Activated naive CD8-positive, alpha-beta T cell treated with anti-CD3 and anti-CD28 coated beads, Interleukin-2, amount 10 ng/mL, durations not matched to agents 7 days and 5 days (primary cell): ENCODE data around the gene ACHE. TPM values are rescaled to one million over a fixed set of nuclear protein-coding genes. Genes with fewer than 3 reads are reported as not detected.

ENCODE experiments used
- ATAC-seq: fragments of 150-1000 bp; cut with Tn5 transposase; one replicate; pipeline ENCODE4 v1.10.0; 2021; ENCODE audit warnings: low read depth, moderate library complexity
- POLR2A ChIA-PET: fragments of 350-600 bp; sonication (Branson Sonifier 250); formaldehyde crosslinking; loops from one replicate; lab custom pipeline; 2021; ENCODE audit warnings: antibody characterized with exemption; lab: Charles Lee
- DNase-seq: peaks from one replicate; pipeline ENCODE4 v3.0.0; 2021
- H3K27ac Mint-ChIP-seq: one replicate; pipeline ENCODE4 v1.8.0; 2022; ENCODE audit warnings: mild to moderate bottlenecking, mixed read lengths
- H3K27me3 Mint-ChIP-seq: one replicate; pipeline ENCODE4 v1.8.0; 2022; ENCODE audit warnings: mild to moderate bottlenecking, moderate library complexity, mixed read lengths
- H3K36me3 Mint-ChIP-seq: one replicate; pipeline ENCODE4 v1.8.0; 2021; ENCODE audit warnings: mild to moderate bottlenecking, mixed read lengths
- H3K4me1 Mint-ChIP-seq: one replicate; pipeline ENCODE4 v1.8.0; 2021; ENCODE audit warnings: mixed read lengths
- H3K4me3 Mint-ChIP-seq: one replicate; pipeline ENCODE4 v1.8.0; 2022; ENCODE audit warnings: mild to moderate bottlenecking, moderate library complexity, mixed read lengths
- H3K9me3 Mint-ChIP-seq: one replicate; pipeline ENCODE4 v1.8.0; 2021; ENCODE audit warnings: mixed read lengths
- total RNA-seq, 2 experiments: library from RNA; stranded (reverse); gene quantifications; one replicate each; pipeline ENCODE4 v1.2.3, GENCODE V29; 2021

ACHE gene
- total RNA-seq, 2 experiments from 2014 or later: 0.34 TPM; not detected in 1

DNA sequence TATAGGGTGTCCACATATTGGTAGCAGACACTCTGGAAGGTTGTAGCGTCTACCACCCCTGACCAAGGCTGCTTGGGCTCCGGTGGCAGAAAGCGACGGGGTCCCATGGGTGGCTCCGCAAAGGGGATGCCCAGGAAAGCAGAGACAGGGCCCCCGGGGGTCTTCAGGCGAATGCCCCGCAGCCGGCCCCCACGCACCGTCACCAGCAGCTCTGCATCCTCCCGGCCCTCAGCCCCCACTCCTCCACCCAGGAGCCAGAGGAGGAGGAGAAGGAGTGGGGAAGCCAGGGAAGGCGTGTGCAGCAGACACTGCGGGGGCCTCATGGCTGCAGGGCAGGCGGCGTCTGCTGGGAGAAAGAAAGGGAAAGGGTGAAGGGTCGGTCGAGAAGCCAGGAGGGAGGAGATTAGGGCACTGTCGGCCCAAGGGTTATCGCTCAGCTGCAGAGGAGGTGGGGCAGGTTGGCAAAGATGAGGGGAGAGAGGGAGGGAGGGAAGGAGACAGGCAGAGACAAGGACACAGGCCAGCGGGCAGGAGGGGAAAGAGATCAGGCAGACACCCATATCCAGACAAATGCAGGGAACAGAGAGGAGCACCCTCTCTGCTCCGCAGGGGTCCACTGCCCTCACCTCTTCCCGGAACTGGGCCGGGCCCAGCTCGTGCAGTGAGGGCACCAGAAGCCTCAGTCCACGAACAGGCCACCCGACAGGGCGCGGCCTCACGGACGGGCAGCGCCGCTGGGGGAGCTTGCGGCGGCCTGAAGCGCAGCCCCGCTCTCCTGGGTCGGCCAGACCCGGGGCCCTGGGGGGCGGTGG, 1.6 kb downstream of the ACHE start:
- no peak for DNase-seq
- no peak for ATAC-seq
- H3K4me3 Mint-ChIP-seq: no peak overlapping the region
- H3K4me1 Mint-ChIP-seq: peaks cover 19% of the 10 kb centered on the region
- H3K36me3 Mint-ChIP-seq: no peaks in the 10 kb centered on the region
- peaks cover 44% of the 10 kb centered on the region for H3K27me3 Mint-ChIP-seq
- no peaks in the 10 kb centered on the region for H3K9me3 Mint-ChIP-seq
- no peak overlapping the region for H3K27ac Mint-ChIP-seq
- POLR2A ChIA-PET: interaction anchor here (1.2 kb wide), 1 partner anchor 72 kb away, joined by 3 read pairs; no protein-coding TSS in a partner anchor

DNA sequence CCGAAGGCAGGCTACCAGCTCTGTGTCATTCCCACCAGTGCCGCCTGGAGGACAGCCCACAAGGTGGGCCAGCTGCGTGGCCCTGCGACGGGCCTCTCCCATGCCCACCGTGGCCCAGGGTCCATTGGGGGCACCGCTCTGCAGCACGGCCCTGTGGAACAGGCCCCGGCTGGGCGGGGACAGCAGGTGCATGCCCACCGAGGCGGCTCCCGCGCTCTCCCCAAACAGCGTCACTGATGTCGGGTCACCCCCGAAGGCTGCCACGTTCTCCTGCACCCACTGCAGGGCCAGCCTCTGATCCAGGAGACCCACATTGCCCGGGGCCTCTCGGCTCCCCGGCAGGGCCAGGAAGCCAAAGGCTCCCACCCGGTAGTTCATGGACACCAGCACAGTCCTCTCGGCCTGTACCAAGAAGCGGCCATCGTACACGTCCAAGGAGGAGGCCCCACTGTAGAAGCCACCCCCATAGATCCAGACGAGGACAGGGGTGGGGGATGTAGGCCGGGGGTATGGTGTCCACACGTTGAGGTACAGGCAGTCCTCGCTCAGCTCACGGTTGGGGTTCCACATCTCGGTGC, 2.3 kb downstream of the ACHE start:
- ATAC-seq (no peak), DNase-seq (no peak)
- peaks cover 43% of the 10 kb centered on the region for H3K27me3 Mint-ChIP-seq
- POLR2A ChIA-PET: interaction anchor here (1.5 kb wide), 1 partner anchor 18 kb away, joined by 4 read pairs; the partner anchor contains the start of gene SRRT
- H3K9me3 Mint-ChIP-seq: no peaks in the 10 kb centered on the region
- peaks cover 2% of the 10 kb centered on the region for H3K36me3 Mint-ChIP-seq
- H3K27ac Mint-ChIP-seq: no peak overlapping the region
- peaks cover 21% of the 10 kb centered on the region for H3K4me1 Mint-ChIP-seq
- H3K4me3 Mint-ChIP-seq: no peak overlapping the region

DNA sequence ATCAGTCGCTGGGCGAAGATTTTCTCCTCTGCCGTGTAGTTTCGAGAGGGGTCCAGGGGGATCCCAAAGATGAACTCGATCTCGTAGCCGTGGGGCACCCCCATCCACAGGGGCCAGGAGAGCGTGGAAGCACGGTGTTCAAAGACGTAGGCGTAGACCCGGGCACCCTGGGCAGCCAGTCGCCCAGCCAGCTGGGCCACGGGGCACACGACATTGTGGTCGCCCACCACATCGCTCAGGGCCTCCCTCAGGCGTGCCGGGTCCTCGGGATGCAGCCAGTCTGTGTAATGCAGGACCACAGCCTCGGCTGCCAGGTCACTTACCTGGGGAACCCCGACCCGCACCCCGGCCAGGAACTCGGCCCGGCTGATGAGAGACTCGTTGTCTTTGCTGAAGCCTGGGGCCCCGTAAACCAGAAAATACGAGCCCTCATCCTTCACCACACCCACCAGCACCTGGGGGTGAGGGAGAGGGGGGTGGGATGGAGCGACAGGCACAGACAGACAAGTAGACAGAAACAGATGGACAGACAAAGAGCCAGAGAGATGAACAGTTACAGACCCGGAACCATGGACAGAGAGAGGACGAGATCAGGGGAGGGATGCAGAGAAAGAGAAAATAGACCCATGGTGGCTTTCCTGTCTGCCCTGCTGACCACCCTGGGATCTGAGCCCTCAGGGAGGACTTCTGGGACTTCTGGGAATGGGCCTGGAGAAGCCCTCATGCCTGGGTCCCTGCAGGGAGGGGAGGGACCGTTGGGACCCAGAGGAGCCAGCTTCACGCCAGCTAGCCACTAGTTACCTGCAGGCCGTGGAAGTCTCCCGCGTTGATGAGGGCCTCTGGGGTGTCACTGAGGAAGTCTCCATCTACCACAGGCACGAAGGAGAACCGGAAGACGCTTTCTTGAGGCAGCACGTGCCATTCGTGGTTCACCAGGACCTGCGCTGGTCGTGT, 3.0 kb downstream of the ACHE start:
- Mint-ChIP-seq H3K4me3 (no peak overlapping the region), H3K36me3 (peaks cover 5% of the 10 kb centered on the region), H3K27ac (no peak overlapping the region), H3K9me3 (no peaks in the 10 kb centered on the region), H3K4me1 (peaks cover 28% of the 10 kb centered on the region), H3K27me3 (peaks cover 36% of the 10 kb centered on the region)
- no peak for DNase-seq
- ATAC-seq: no peak
- POLR2A ChIA-PET: interaction anchor here (1.5 kb wide), 1 partner anchor 18 kb away, joined by 4 read pairs; the partner anchor contains the start of gene SRRT

DNA sequence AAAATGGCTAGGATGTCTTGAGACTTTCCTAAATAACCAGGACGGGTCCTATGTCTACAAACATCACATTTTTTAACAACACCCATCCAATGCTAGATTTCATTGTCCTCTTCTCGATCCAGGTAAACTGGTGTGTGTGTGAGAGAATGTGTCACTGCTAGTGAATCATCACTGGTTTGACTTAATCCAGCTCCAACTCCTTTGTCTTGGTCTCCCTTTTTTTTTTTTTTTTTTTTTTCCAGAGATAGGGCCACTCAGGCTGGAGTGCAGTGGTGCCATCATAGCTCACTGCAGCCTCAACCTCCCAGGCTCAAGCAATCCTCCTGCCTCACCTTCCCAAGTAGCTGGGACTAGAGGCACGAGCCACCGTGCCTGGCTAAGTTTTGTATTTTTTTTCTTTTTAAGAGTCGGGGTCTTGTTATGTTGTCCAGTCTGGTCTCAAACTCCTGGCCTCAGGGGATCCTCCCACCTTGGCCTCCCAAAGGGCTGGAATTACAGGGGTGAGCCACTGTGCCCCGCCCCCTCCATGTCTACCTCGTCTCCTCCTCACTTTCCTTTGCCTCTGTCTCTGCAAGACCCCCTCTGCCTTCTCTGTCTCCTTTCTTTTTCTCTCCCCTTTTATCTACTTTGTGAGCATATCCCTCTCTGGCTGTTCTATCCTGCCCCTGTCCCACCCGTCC, 4.0 kb downstream of the ACHE start:
- peaks cover 13% of the 10 kb centered on the region for H3K36me3 Mint-ChIP-seq
- DNase-seq: no peak
- H3K4me3 Mint-ChIP-seq: peak overlapping the region; percentile 19
- no peak overlapping the region for H3K27ac Mint-ChIP-seq
- H3K4me1 Mint-ChIP-seq: peaks cover 36% of the 10 kb centered on the region
- ATAC-seq: no peak
- H3K27me3 Mint-ChIP-seq: peaks cover 30% of the 10 kb centered on the region
- H3K9me3 Mint-ChIP-seq: no peaks in the 10 kb centered on the region
- POLR2A ChIA-PET: interaction anchor here (0.6 to 6.3 kb wide), 3 partner anchors 16 to 363 kb away, joined by 3 to 176 read pairs (median 3); partner anchors contain the start of gene SRRT

DNA sequence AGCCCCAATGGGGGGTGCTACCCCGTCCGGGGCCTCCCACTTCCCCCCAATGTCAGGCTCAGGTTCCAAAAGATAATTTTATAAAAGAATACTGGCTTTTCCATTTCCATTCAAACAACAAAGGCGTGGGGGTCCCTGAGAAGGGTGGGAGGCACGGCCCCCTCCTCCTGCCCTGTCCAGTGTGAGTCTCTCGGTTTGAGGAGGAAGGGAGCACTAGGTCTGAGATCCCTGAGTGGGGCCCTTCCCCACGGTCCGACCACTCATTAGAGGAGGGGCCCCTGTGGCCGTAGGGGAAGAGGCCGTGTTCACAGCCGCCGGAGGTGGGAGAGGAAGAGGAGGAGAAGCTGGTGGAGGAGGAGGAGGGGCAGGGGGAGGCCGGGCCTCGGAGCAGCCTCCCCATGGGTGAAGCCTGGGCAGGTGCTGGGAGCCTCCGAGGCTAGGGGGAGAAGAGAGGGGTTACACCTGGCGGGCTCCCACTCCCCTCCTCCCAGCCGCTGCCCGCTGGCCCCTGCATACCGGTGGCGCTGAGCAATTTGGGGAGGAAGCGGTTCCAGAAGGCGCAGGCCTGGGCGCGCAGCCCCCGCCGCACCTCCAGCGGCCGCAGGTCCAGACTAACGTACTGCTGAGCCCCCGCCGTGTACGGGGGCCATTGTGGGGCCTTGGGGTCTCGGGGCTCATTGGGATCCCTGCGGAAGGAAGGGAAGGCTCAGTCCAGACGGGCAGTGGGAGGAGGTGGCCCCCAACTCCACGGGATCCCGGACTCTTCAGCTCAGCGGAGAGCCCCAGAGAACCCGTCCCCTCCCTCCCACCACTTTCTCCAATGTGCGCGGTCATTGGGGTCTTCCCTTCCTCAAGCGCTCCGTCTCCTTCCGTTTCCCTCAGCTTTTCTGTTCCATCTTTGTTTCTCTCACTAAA, 4.8 kb downstream of the ACHE start:
- Mint-ChIP-seq H3K4me3 (peak overlapping the region; percentile 85), H3K9me3 (no peaks in the 10 kb centered on the region), H3K27ac (peak overlapping the region; percentile 69), H3K4me1 (peaks cover 36% of the 10 kb centered on the region), H3K36me3 (peaks cover 18% of the 10 kb centered on the region), H3K27me3 (peaks cover 25% of the 10 kb centered on the region)
- no peak for ATAC-seq
- no peak for DNase-seq
- POLR2A ChIA-PET: interaction anchor here (0.6 to 6.3 kb wide), 6 partner anchors 15 to 364 kb away, joined by 3 to 176 read pairs (median 4); partner anchors contain the start of genes MOSPD3, SRRT, TRIM56 and VGF

DNA sequence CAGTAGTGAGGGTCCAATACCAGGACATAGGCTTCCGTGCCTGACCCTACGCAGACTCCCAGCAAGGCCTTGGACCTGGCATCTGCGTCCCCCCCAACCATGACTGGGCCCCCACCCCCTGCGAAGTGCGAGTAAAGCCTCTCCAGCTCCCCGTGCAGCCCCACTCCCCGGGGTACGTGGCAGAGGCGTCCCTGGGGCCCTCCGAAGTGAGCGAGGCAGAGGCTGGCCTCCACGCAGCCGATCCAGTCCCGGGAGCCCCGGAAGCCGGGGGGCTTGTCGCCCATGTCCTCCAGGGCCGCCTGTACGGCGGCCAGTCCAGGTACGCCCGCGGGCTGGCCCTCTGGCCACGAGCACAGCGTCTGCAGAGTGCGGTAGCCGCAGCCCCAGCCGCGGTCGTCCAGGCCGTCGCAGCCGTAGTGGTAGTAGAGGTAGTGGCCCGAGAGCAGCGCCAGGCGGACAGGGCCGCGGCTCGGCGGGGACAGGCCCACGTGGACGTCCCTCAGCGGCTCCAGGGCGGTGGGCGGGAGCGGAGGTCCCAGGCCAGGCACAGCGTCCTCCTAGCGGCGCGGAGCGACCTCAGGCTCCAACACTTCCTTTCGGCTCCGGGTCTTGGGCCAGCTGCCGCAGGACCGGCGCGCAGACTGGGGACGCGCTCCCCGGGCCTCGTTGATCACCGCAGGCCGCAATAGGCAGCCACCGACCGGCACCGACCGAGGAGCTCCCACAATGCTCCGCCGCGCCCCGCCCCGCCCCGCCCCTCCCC, 6.5 kb downstream of the ACHE start, which contains the start of gene UFSP1:
Gene UFSP1 (minus strand): TSS at position 728 of the 763 bp plus-strand sequence. CDS start 444 bp downstream, at position 284.
- Mint-ChIP-seq H3K9me3 (no peaks in the 10 kb centered on the region), H3K27me3 (peaks cover 20% of the 10 kb centered on the region), H3K4me3 (peak within 1 kb of the TSS; percentile 85), H3K36me3 (peaks cover 31% of the 10 kb centered on the region), H3K27ac (peak within 1 kb of the TSS; percentile 92), H3K4me1 (peaks cover 40% of the 10 kb centered on the region)
- DNase-seq: no peak
- POLR2A ChIA-PET: interaction anchor here (0.7 to 6.3 kb wide), 12 partner anchors 13 to 452 kb away, joined by 3 to 176 read pairs (median 4); partner anchors contain the start of genes PLOD3, POP7, SLC12A9 and SRRT
- peak; percentile 51 for ATAC-seq

DNA sequence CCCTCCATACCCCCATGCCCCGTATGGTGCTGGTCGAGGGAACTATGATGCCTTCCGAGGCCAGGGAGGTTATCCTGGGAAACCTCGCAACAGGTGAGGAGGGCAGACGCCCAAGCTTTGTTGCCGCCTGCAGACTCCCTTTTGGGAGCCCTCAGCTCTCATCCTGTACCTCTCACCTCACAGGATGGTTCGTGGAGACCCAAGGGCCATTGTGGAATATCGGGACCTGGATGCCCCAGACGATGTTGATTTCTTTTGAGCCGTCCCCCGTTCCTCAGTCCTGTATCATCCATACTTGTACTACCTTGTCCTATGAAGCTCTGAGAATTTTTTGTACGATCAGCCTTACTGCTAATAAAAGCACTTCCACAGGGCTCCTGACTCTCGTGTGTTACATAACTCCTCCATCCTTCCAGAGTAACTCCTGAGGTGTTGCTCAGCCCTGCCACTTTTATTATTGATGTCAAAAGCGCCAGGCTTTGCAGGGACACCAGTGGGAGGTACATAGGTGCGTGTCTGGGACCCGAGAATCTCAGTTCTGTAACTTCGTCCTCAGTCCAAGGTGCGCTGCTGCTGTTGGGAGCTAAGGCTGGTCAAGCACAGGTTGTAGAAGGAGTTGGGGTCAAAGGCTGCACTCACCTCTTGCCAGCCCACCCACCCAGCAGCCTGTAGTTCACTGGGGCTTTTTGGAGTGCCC, 7.2 kb downstream of the ACHE start:
- Mint-ChIP-seq H3K4me3 (peak overlapping the region; percentile 85), H3K36me3 (peaks cover 34% of the 10 kb centered on the region)

DNA sequence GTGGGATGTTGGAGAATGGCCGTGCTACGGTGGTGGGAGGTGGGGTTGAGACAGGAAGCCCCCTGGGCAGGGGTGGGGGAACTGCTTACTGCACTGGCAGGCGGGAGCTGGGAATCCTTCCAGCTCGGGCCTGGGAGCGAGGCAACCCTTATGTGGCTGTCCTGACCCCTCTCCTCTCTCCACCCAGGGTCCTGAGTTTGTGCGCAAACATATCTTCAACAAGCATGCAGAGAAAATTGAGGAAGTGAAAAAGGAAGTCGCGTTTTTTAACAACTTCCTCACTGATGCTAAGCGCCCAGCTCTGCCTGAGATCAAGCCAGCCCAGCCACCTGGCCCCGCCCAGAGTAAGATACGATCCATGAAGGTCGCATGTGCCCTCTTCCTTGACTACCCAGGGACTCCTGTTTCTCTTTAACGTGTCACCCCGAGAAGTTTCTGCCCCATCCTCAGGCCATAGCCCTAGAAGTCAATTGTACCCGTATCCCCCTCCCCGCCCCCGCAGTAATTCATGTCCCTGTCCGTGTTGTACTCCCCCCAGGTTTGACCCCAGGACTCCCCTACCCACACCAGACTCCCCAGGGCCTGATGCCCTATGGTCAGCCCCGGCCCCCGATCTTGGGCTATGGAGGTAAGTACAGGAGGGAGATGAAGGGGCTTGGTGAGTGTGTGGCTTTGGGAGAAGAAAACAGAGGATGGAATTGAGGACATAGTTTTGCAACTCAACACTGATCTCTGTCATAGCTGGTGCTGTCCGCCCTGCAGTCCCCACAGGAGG, 8.0 kb downstream of the ACHE start:
- peak; percentile 65 for DNase-seq
- Mint-ChIP-seq H3K4me3 (peak overlapping the region; percentile 85), H3K4me1 (peaks cover 42% of the 10 kb centered on the region), H3K27ac (peak overlapping the region; percentile 92), H3K36me3 (peaks cover 39% of the 10 kb centered on the region), H3K27me3 (peaks cover 13% of the 10 kb centered on the region), H3K9me3 (no peaks in the 10 kb centered on the region)
- ATAC-seq: peak; percentile 39
- POLR2A ChIA-PET: interaction anchor here (1.1 to 6.3 kb wide), 4 partner anchors 12 to 190 kb away, joined by 3 to 176 read pairs (median 4); partner anchors contain the start of genes SRRT and TRIP6

More for the DNA sequence above, 7.2 kb downstream of the ACHE start:
- DNase-seq (no peak), ATAC-seq (no peak)
- peak overlapping the region; percentile 92 for H3K27ac Mint-ChIP-seq
- peaks cover 41% of the 10 kb centered on the region for H3K4me1 Mint-ChIP-seq
- H3K27me3 Mint-ChIP-seq: peaks cover 16% of the 10 kb centered on the region
- no peaks in the 10 kb centered on the region for H3K9me3 Mint-ChIP-seq
- POLR2A ChIA-PET: interaction anchor here (1.1 to 6.3 kb wide), 6 partner anchors 12 to 197 kb away, joined by 3 to 176 read pairs (median 4); partner anchors contain the start of genes SRRT, TRIM56 and TRIP6

DNA sequence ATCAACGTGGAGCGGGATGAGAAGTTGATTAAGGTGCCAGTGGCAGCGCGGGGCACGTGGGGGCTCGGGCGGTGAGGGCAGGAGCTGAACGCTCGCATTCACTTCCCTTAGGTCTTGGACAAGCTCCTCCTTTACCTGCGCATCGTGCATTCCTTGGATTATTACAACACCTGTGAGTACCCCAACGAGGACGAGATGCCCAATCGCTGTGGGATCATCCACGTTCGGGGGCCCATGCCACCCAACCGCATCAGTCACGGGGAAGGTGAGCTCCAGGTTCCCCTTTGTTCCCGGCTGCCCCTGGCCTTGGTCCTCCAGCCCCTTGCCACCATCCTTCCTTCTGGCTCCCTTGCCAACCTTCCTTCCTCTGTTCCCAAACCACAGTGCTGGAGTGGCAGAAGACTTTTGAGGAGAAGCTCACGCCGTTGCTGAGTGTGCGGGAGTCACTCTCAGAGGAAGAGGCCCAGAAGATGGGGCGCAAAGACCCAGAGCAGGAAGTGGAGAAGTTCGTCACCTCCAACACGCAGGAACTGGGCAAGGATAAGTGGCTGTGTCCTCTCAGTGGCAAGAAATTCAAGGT, 8.7 kb downstream of the ACHE start:
- peaks cover 10% of the 10 kb centered on the region for H3K27me3 Mint-ChIP-seq
- ATAC-seq: no peak
- H3K4me3 Mint-ChIP-seq: peak overlapping the region; percentile 85
- H3K9me3 Mint-ChIP-seq: no peaks in the 10 kb centered on the region
- POLR2A ChIA-PET: interaction anchor here (1.2 to 6.3 kb wide), 3 partner anchors 11 to 33 kb away, joined by 3 to 176 read pairs (median 4); partner anchors contain the start of genes SRRT and TRIP6
- peak overlapping the region; percentile 92 for H3K27ac Mint-ChIP-seq
- peaks cover 39% of the 10 kb centered on the region for H3K36me3 Mint-ChIP-seq
- peaks cover 42% of the 10 kb centered on the region for H3K4me1 Mint-ChIP-seq
- DNase-seq: no peak
